K562 (cell line): Measurements from ENCODE around the gene FAM187B. TPM values are rescaled to one million over a fixed set of nuclear protein-coding genes. Genes with fewer than 3 reads are reported as not detected.

ENCODE experiments used
- BCL6 ChIP-seq: fragments of 250-450 bp; sonication (Bioruptor Pico); IDR thresholded peaks from 2 replicates; pipeline ENCODE4 v1.4.0; 2020
- BCOR ChIP-seq: fragments of 450-650 bp; IDR thresholded peaks from 2 replicates; pipeline ENCODE4 v1.6.1; 2016
- CREBBP ChIP-seq: IDR thresholded peaks from one replicate; pipeline ENCODE4 v1.6.1; 2012; ENCODE audit warnings: low read depth, mild to moderate bottlenecking, control low read depth, inconsistent platforms, low read length
- E2F6 ChIP-seq, 2 experiments: IDR thresholded peaks; 2 replicates each; pipeline ENCODE4 v1.6.1; 2011; ENCODE audit warnings: borderline replicate concordance in 1 of 2, control low read depth in 1 of 2, low read depth in 1 of 2, low read length in 1 of 2, mild to moderate bottlenecking in 1 of 2, mixed read lengths in 1 of 2, moderate library complexity in 1 of 2; ENCODE audit not compliant: insufficient read depth in 1 of 2, insufficient read length in 1 of 2, poor library complexity in 1 of 2, severe bottlenecking in 1 of 2; ENCODE audit errors: extremely low read depth in 1 of 2
- HCFC1 ChIP-seq: IDR thresholded peaks from 2 replicates; pipeline ENCODE4 v1.6.1; 2012; ENCODE audit warnings: low read depth, low read length, improper control_type of control experiment
- KAT2B ChIP-seq: IDR thresholded peaks from one replicate; pipeline ENCODE4 v1.6.1; 2012; ENCODE audit warnings: low read depth, mild to moderate bottlenecking, control low read depth, inconsistent platforms, low read length, moderate library complexity
- LARP7 ChIP-seq: fragments of 450-650 bp; IDR thresholded peaks from 2 replicates; pipeline ENCODE4 v1.6.1; 2016
- MYBL2 ChIP-seq, 2 experiments: fragments of 450-650 bp in 1 of 2; sonication (generic) in 1 of 2; formaldehyde crosslinking in 1 of 2; IDR thresholded peaks; 2 replicates each; pipeline versions ENCODE4 v1.6.1 to v1.8.1; 2017 to 2022; ENCODE audit warnings: borderline replicate concordance in 1 of 2, inconsistent platforms in 1 of 2, low read depth in 1 of 2, mild to moderate bottlenecking in 1 of 2, missing genetic modification reagents in 1 of 2, moderate library complexity in 1 of 2
- TARDBP ChIP-seq: fragments of 450-650 bp; IDR thresholded peaks from 2 replicates; pipeline ENCODE4 v1.6.1; 2016
- TGIF2 ChIP-seq: sonication (generic); formaldehyde crosslinking; IDR thresholded peaks from 2 replicates; pipeline ENCODE4 v1.8.1; 2022; ENCODE audit warnings: mild to moderate bottlenecking, missing genetic modification reagents, moderate library complexity
- UBTF ChIP-seq, 2 experiments: IDR thresholded peaks; 2 replicates each; pipeline ENCODE4 v1.6.1; 2012; ENCODE audit warnings: improper control_type of control experiment in 2 of 2, low read depth in 2 of 2, low read length in 2 of 2, borderline replicate concordance in 1 of 2
- YBX1 ChIP-seq: fragments of 450-650 bp; IDR thresholded peaks from 2 replicates; pipeline ENCODE4 v1.7.1; 2016; ENCODE audit warnings: mild to moderate bottlenecking
- ZNF165 ChIP-seq: fragments of 250-450 bp; sonication (Bioruptor Pico); IDR thresholded peaks from 2 replicates; pipeline ENCODE4 v1.4.0; 2020; ENCODE audit warnings: borderline replicate concordance
- ZNF280B ChIP-seq: fragments of 250-450 bp; sonication (Bioruptor Pico); IDR thresholded peaks from 2 replicates; pipeline ENCODE4 v1.5.1; 2021; ENCODE audit warnings: mild to moderate bottlenecking
- ZNF324 ChIP-seq: fragments of 250-450 bp; sonication (Bioruptor Pico); IDR thresholded peaks from 2 replicates; pipeline ENCODE4 v1.4.0; 2020; ENCODE audit warnings: mild to moderate bottlenecking
- ZNF518B ChIP-seq: fragments of 250-450 bp; sonication (Bioruptor Pico); IDR thresholded peaks from 2 replicates; pipeline ENCODE4 v1.5.0; 2021; ENCODE audit warnings: mild to moderate bottlenecking, moderate library complexity
- ZZZ3 ChIP-seq: fragments of 450-650 bp; IDR thresholded peaks from 2 replicates; pipeline ENCODE4 v1.6.1; 2016; ENCODE audit warnings: antibody characterized with exemption, mild to moderate bottlenecking, moderate library complexity
- polyA plus RNA-seq, 8 experiments: library from polyadenylated mRNA; depleted of rRNA in 4 of 8; stranded (reverse) in 5 of 8; unstranded in 3 of 8; fragments of >200 nt; fragmentation: Nextera tagmentation in 2 of 8; fragmentation: Illumina TruSeq in 1 of 8; extraction: Ambion mirVana in 2 of 8; extraction: Trizol in 1 of 8; gene quantifications; 2 replicates each; pipeline versions ENCODE4 v1.2.1 to v1.2.3, GENCODE V29; 2011 to 2014; ENCODE audit warnings: inconsistent platforms in 1 of 8, missing spikeins in 1 of 8
- total RNA-seq, 7 experiments: library from RNA; depleted of rRNA in 6 of 7; stranded (reverse); fragments of >200 nt in 6 of 7; fragmentation: Illumina TruSeq in 2 of 7; extraction: Trizol in 2 of 7; gene quantifications; 2 replicates each; pipeline versions ENCODE4 v1.2.1 to v1.2.3, GENCODE V29; 2011 to 2021; ENCODE audit warnings: low replicate concordance in 1 of 7

The FAM187B gene
- total and polyA plus RNA-seq, 9 of the 15 experiments (the other 6 are each of a cell fraction or from before 2014, with no cell fraction given), result 0.04 to 0.09 TPM; not detected in 7

- TF ChIP-seq ZNF518B (CRISPR knock-in tag) (no peak), TGIF2 (CRISPR knock-in tag) (no peak; the same call in 1 of the 2 replicates), ZNF324 (no peak), TARDBP (peak; percentile 26; the same call in 1 of the 2 replicates), UBTF (IDR thresholded peaks at IDR 0.05; ENCODE audit: borderline replicate concordance in 1 of 2, low read depth in 2 of 2, low read length in 2 of 2) (peak in 1 of 2 experiments; percentile 19; a peak in 2 of 4 replicates), ZNF280B (no peak), MYBL2 (IDR thresholded peaks at IDR 0.05; ENCODE audit: low read depth) (no peak; the same call in 1 of the 2 replicates), MYBL2 (CRISPR knock-in tag; IDR thresholded peaks at IDR 0.05; ENCODE audit: borderline replicate concordance) (no peak), BCOR (peak; percentile 98), LARP7 (0 out of 2 replicates have a peak, but pooled peaks have one; percentile 66), YBX1 (no peak), CREBBP (no peak), HCFC1 (no peak), ZZZ3 (no peak), E2F6 (IDR thresholded peaks at IDR 0.05; ENCODE audit: borderline replicate concordance in 1 of 2, extremely low read depth in 1 of 2, insufficient read depth in 1 of 2, insufficient read length in 1 of 2, low read depth in 1 of 2, low read length in 1 of 2, poor library complexity in 1 of 2, severe bottlenecking in 1 of 2) (peak; percentile 38 to 68), ZNF165 (CRISPR knock-in tag) (no peak), BCL6 (no peak), KAT2B (no peak)
Observed at GRCh38 chr19:35247526-35248309, 19.2 kb upstream of the FAM187B start (continued).
